HEK293 (cell line): ENCODE measurements around the gene GIGYF1.
"Not testable (repeated sequence)": the region's sequence is repeated elsewhere in the genome, so short reads cannot be mapped to it uniquely, and the experiment has no call there.

ENCODE experiments used
- CTCF ChIA-PET: fragments of 350-600 bp; formaldehyde crosslinking; extraction: SDS; loops from one replicate; lab custom pipeline; 2021; ENCODE audit warnings: antibody characterized with exemption; lab: Yijun Ruan, JAX
- POLR2A ChIA-PET: fragments of 300-600 bp; formaldehyde crosslinking; extraction: SDS; loops from one replicate; lab custom pipeline; 2020; ENCODE audit warnings: antibody characterized with exemption, inconsistent platforms; lab: Yijun Ruan, JAX
- H3K27ac ChIP-seq: fragments of 200-500 bp; sonication (Bioruptor generic); 2 replicates; pipeline ENCODE4 v1.5.1; 2014; ENCODE audit warnings: low read depth, low read length, control low read depth, inconsistent platforms; ENCODE audit errors: extremely low read depth
- H3K36me3 ChIP-seq, 2 experiments: fragments of 200-500 bp in 1 of 2; sonication (Bioruptor generic) in 1 of 2; 1 replicate in 1 of 2; 2 replicates in 1 of 2; pipeline ENCODE4 v1.5.1; 2014 to 2017; ENCODE audit warnings: inconsistent platforms in 2 of 2, low read length in 2 of 2; ENCODE audit not compliant: control insufficient read depth in 2 of 2, insufficient read depth in 1 of 2
- H3K4me1 ChIP-seq: fragments of 200-500 bp; sonication (Bioruptor generic); 2 replicates; pipeline ENCODE4 v1.5.1; 2014; ENCODE audit warnings: mild to moderate bottlenecking, low read length, inconsistent platforms; ENCODE audit not compliant: control insufficient read depth, insufficient read depth
- H3K4me3 ChIP-seq: 2 replicates; pipeline ENCODE4 v1.5.1; 2011; ENCODE audit warnings: low read depth, mild to moderate bottlenecking, control low read depth, low read length, moderate library complexity
- H3K9me3 ChIP-seq: fragments of 200-500 bp; sonication (Bioruptor generic); 2 replicates; pipeline ENCODE4 v1.5.1; 2014; ENCODE audit warnings: low read depth, low read length, inconsistent platforms; ENCODE audit not compliant: control insufficient read depth, insufficient read depth
- INSM2 ChIP-seq: fragments of 450-650 bp; formaldehyde crosslinking; IDR thresholded peaks from 2 replicates; pipeline ENCODE4 v1.5.1; 2016; ENCODE audit warnings: missing biosample characterization, missing genetic modification characterization
- SP3 ChIP-seq: fragments of 450-650 bp; formaldehyde crosslinking; IDR thresholded peaks from 2 replicates; pipeline ENCODE4 v1.5.1; 2016; ENCODE audit warnings: missing biosample characterization, missing genetic modification characterization
- ZBTB7A ChIP-seq: fragments of 450-650 bp; formaldehyde crosslinking; IDR thresholded peaks from 2 replicates; pipeline ENCODE4 v1.5.1; 2016; ENCODE audit warnings: low read depth, missing biosample characterization, missing genetic modification characterization
- ZFP3 ChIP-seq: fragments of 450-650 bp; formaldehyde crosslinking; IDR thresholded peaks from 2 replicates; pipeline ENCODE4 v1.5.1; 2016; ENCODE audit warnings: low read depth, missing biosample characterization, missing genetic modification characterization
- ZNF121 ChIP-seq: fragments of 450-650 bp; formaldehyde crosslinking; IDR thresholded peaks from 2 replicates; pipeline ENCODE4 v1.5.1; 2016; ENCODE audit warnings: missing biosample characterization, missing genetic modification characterization
- ZNF280C ChIP-seq: fragments of 450-650 bp; formaldehyde crosslinking; IDR thresholded peaks from 2 replicates; pipeline ENCODE4 v1.5.1; 2016; ENCODE audit warnings: missing biosample characterization, missing genetic modification characterization
- ZNF341 ChIP-seq: fragments of 450-650 bp; formaldehyde crosslinking; IDR thresholded peaks from 2 replicates; pipeline ENCODE4; 2016; ENCODE audit warnings: low read depth, missing biosample characterization, missing genetic modification characterization
- ZNF362 ChIP-seq: fragments of 450-650 bp; formaldehyde crosslinking; IDR thresholded peaks from 2 replicates; pipeline ENCODE4 v1.5.1; 2016; ENCODE audit warnings: missing biosample characterization, missing genetic modification characterization
- ZNF501 ChIP-seq: fragments of 450-650 bp; formaldehyde crosslinking; IDR thresholded peaks from 2 replicates; pipeline ENCODE4 v1.5.1; 2016; ENCODE audit warnings: missing biosample characterization, missing genetic modification characterization
- ZNF658 ChIP-seq: fragments of 450-650 bp; formaldehyde crosslinking; IDR thresholded peaks from 2 replicates; pipeline ENCODE4; 2016; ENCODE audit warnings: missing biosample characterization, missing genetic modification characterization
- ZNF677 ChIP-seq: fragments of 450-650 bp; IDR thresholded peaks from 2 replicates; pipeline ENCODE4 v1.5.0; 2018; ENCODE audit warnings: missing biosample characterization, mild to moderate bottlenecking, missing genetic modification characterization, moderate library complexity
- ZNF704 ChIP-seq: fragments of 450-650 bp; formaldehyde crosslinking; IDR thresholded peaks from 2 replicates; pipeline ENCODE4 v1.5.1; 2016; ENCODE audit warnings: missing biosample characterization, missing genetic modification characterization
- ZNF830 ChIP-seq: fragments of 450-650 bp; IDR thresholded peaks from 2 replicates; pipeline ENCODE4 v1.5.0; 2018; ENCODE audit warnings: missing biosample characterization, missing genetic modification characterization, low read depth, mild to moderate bottlenecking, moderate library complexity
- ZXDB ChIP-seq: fragments of 450-650 bp; formaldehyde crosslinking; IDR thresholded peaks from 2 replicates; pipeline ENCODE4 v1.5.1; 2016; ENCODE audit warnings: missing biosample characterization, missing genetic modification characterization

GIGYF1 gene

GRCh38 chr7:100717073-100717472, 23.0 kb upstream of the GIGYF1 start:
- H3K4me3 ChIP-seq, H3K9me3 ChIP-seq, H3K4me1 ChIP-seq: not testable (repeated sequence)
- POLR2A ChIA-PET: interaction anchor here (1.7 kb wide), 1 partner anchor 11 kb away, joined by 11 read pairs; the partner anchor contains the start of gene POP7
- CTCF ChIA-PET: interaction anchor here (1.7 to 10.1 kb wide), 2 partner anchors 8 to 10 kb away, joined by 11 to 100 read pairs; partner anchors contain the start of gene POP7
- peak; percentile 92 for TF ChIP-seq ZNF121 (tag by site-specific recombination)
- TF ChIP-seq, all 188 proteins: peak for 1; not testable (repeated sequence) for 187
- not testable (repeated sequence) for H3K36me3 ChIP-seq, H3K27ac ChIP-seq

GRCh38 chr7:100714725-100715124, 20.7 kb upstream of the GIGYF1 start:
- POLR2A ChIA-PET: interaction anchor here (0.7 to 2.1 kb wide), 2 partner anchors 8 to 9 kb away, joined by 3 to 12 read pairs; partner anchors contain the start of gene POP7
- Histone ChIP-seq H3K4me1 (no peaks in the 10 kb centered on the region), H3K4me3 (no peak overlapping the region), H3K9me3 (no peaks in the 10 kb centered on the region), H3K27ac (no peak overlapping the region), H3K36me3 (no peaks in the 10 kb centered on the region)
- CTCF ChIA-PET: interaction anchor here (0.7 to 1.9 kb wide), 3 partner anchors 9 to 24 kb away, joined by 3 to 7 read pairs (median 5); partner anchors contain the start of gene POP7
- TF ChIP-seq ZNF677 (tag by site-specific recombination) (no peak), ZNF830 (tag by site-specific recombination) (no peak), SP3 (tag by site-specific recombination) (no peak)

GRCh38 chr7:100711369-100711768, 17.3 kb upstream of the GIGYF1 start:
- Histone ChIP-seq H3K4me1 (no peaks in the 10 kb centered on the region), H3K27ac (no peak overlapping the region), H3K36me3 (peaks cover 12 to 15% of the 10 kb centered on the region in 2 experiments; a peak in 2 of 3 replicates), H3K9me3 (no peaks in the 10 kb centered on the region), H3K4me3 (no peak overlapping the region)
- TF ChIP-seq ZNF280C: no peak
- POLR2A ChIA-PET: interaction anchor here (0.6 to 1.1 kb wide), 2 partner anchors 99 to 264 kb away, joined by 3 read pairs; partner anchors contain the start of gene MOSPD3
- CTCF ChIA-PET: interaction anchor here (0.6 to 1.1 kb wide), 2 partner anchors 14 to 114 kb away, joined by 3 to 4 read pairs; no protein-coding TSS in a partner anchor

- POLR2A ChIA-PET: no interaction called here
- TF ChIP-seq ZFP3 (tag by site-specific recombination): peak; percentile 96
- no peak for TF ChIP-seq ZNF704 (tag by site-specific recombination)
- H3K4me1 ChIP-seq: no peaks in the 10 kb centered on the region
- H3K36me3 ChIP-seq: peaks cover 12 to 15% of the 10 kb centered on the region in 2 experiments; a peak in 2 of 3 replicates
- CTCF ChIA-PET: interaction anchor here (0.6 kb wide), 1 partner anchor 21 kb away, joined by 3 read pairs; no protein-coding TSS in a partner anchor
- no peak overlapping the region for H3K4me3 ChIP-seq
- H3K9me3 ChIP-seq: no peaks in the 10 kb centered on the region
- no peak overlapping the region for H3K27ac ChIP-seq
These were observed 16.4 kb upstream of the GIGYF1 start for GRCh38 chr7:100710452-100710851.

GRCh38 chr7:100708395-100708794, 14.3 kb upstream of the GIGYF1 start:
- Histone ChIP-seq H3K4me3 (no peak overlapping the region), H3K4me1 (no peaks in the 10 kb centered on the region), H3K36me3 (peaks cover 12 to 15% of the 10 kb centered on the region in 2 experiments; a peak in 2 of 3 replicates), H3K9me3 (no peaks in the 10 kb centered on the region), H3K27ac (no peak overlapping the region)
- ChIA-PET POLR2A (interaction anchor here (0.6 kb wide), 1 partner anchor 514 kb away, joined by 3 read pairs; no protein-coding TSS in a partner anchor), CTCF (interaction anchor here (0.7 to 6.8 kb wide), 2 partner anchors 14 to 79 kb away, joined by 3 to 100 read pairs; partner anchors contain the start of gene EPO)
- TF ChIP-seq INSM2 (tag by site-specific recombination) (no peak), ZNF501 (tag by site-specific recombination) (no peak), ZNF658 (tag by site-specific recombination) (no peak), ZNF362 (tag by site-specific recombination) (peak; percentile 80; the same call in 1 of the 2 replicates), ZXDB (tag by site-specific recombination) (no peak), ZNF341 (tag by site-specific recombination) (no peak), ZBTB7A (no peak)
